Activated CD4-positive, alpha-beta T cell treated with anti-CD3 and anti-CD28 coated beads, Interleukin-2, amount 10 ng/mL, durations not matched to agents 7 days and 5 days (primary cell): ENCODE data around the gene CRB2. TPM values are rescaled to one million over a fixed set of nuclear protein-coding genes. Genes with fewer than 3 reads are reported as not detected.

ENCODE experiments used
- CTCF ChIA-PET: fragments of 350-600 bp; sonication (Branson Sonifier 250); formaldehyde crosslinking; loops from one replicate; lab custom pipeline; 2021; ENCODE audit warnings: antibody characterized with exemption; lab: Charles Lee
- POLR2A ChIA-PET: fragments of 350-600 bp; sonication (Branson Sonifier 250); formaldehyde crosslinking; loops from one replicate; lab custom pipeline; 2021; ENCODE audit warnings: antibody characterized with exemption; lab: Charles Lee
- DNase-seq: peaks from one replicate; pipeline ENCODE4 v3.0.0-alpha.2; 2020
- H3K27ac Mint-ChIP-seq: one replicate; pipeline ENCODE4 v1.8.0; 2021; ENCODE audit warnings: mild to moderate bottlenecking, moderate library complexity, mixed read lengths
- H3K27me3 Mint-ChIP-seq: one replicate; pipeline ENCODE4 v1.8.0; 2021; ENCODE audit warnings: mixed read lengths
- H3K36me3 Mint-ChIP-seq: one replicate; pipeline ENCODE4 v1.8.0; 2021; ENCODE audit warnings: low read depth, mixed read lengths
- H3K4me1 Mint-ChIP-seq: one replicate; pipeline ENCODE4 v1.8.0; 2021; ENCODE audit warnings: mixed read lengths
- H3K4me3 Mint-ChIP-seq: one replicate; pipeline ENCODE4 v1.8.0; 2021; ENCODE audit warnings: mild to moderate bottlenecking, moderate library complexity, mixed read lengths
- H3K9me3 Mint-ChIP-seq: one replicate; pipeline ENCODE4 v1.8.0; 2021; ENCODE audit warnings: mixed read lengths
- total RNA-seq, 2 experiments: library from RNA; stranded (reverse); gene quantifications; one replicate each; pipeline ENCODE4 v1.2.3, GENCODE V29; 2021

Gene CRB2
- total RNA-seq, 2 experiments from 2014 or later: not detected

DNA sequence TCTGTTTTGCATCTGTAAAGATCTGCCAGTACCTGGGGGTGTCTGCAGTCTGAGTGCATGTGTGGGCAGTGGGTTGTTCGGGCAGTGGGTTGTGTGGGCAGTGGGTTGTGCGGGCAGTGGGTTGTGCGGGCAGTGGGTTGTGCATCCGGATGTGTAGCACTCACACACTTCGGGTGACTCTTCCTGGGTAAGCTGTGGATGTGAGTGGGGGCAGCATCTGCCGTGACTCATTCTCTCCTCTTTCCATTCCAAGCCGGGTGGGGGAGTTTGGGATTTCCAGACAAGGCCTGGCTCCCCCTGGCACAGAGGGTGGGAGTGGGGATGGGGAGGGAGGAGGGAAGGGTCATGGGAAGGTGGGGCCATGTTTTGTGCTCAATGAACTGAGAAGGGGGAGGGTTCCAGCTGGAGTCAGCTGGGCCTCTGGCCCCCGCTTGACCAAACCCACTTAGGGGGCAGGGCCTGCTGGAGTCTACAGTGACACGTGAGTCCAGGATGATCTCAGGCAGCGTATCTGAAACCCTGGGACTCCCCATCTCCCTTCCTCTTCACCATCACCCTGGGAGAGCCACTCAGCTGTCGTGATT is 8.3 kb downstream of the CRB2 start:
- Mint-ChIP-seq H3K27me3 (peaks cover 7% of the 10 kb centered on the region), H3K4me1 (peaks cover 14% of the 10 kb centered on the region), H3K27ac (no peak overlapping the region), H3K36me3 (no peaks in the 10 kb centered on the region), H3K9me3 (no peaks in the 10 kb centered on the region), H3K4me3 (no peak overlapping the region)
- POLR2A ChIA-PET: no interaction called here
- CTCF ChIA-PET: no interaction called here
- no peak for DNase-seq

DNA sequence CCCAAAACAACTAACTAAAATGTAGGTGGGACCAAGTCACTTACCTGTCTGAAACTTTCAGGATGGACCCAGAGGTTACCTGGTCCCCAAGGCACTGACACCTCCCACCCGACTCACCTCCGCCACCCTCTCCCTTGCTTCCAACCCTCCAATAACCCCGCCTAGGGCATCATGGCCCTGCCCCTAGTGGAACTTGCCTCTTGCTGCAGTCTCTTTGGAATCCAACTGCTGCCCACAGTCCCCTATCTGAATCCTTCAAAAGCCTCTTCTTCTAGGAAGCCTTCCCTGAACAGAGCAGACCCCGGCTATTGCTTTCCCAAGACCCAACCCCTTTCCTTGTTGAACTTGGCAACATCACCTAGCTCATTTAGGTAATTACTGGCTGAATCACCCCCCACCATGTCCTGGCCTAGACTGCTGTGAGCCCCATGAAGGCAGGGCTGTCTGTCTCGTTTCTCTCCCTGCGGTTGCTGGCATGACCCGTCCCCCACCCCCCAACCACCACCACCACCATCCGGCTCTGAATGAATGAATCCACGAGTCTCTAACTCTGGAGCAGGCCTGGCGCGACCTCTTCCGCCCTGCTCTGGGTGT is 9.4 kb downstream of the CRB2 start:
- Mint-ChIP-seq H3K4me3 (no peak overlapping the region), H3K9me3 (no peaks in the 10 kb centered on the region), H3K27ac (no peak overlapping the region), H3K36me3 (no peaks in the 10 kb centered on the region), H3K27me3 (peaks cover 7% of the 10 kb centered on the region), H3K4me1 (peaks cover 5% of the 10 kb centered on the region)
- CTCF ChIA-PET: no interaction called here
- POLR2A ChIA-PET: no interaction called here
- no peak for DNase-seq

DNA sequence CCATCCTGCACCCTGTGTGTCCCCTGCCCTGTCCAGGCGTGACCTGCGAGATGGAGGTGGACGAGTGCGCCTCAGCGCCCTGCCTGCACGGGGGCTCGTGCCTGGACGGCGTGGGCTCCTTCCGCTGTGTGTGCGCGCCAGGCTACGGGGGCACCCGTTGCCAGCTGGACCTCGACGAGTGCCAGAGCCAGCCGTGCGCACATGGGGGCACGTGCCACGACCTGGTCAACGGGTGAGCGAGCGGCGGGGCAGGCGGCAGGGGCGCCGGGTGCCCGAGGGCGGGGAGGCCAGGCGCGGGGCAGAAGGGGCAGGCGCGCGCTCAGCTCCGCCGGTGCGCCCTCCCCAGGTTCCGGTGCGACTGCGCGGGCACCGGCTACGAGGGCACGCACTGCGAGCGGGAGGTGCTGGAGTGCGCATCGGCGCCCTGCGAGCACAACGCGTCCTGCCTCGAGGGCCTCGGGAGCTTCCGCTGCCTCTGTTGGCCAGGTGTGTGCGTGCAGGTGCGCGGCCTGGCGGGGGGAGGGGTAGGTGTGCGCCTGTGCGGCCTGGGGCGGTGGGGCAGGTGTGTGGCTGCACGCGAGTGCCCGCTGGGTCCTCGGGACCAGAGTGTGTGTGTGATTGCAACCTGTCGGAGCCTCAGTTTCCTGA is 10.0 kb downstream of the CRB2 start:
- H3K27me3 Mint-ChIP-seq: peaks cover 7% of the 10 kb centered on the region

GRCh38 chr9:123368023-123368422 is 12.0 kb downstream of the CRB2 start:
- Mint-ChIP-seq H3K9me3 (no peaks in the 10 kb centered on the region), H3K27ac (no peak overlapping the region), H3K4me3 (no peak overlapping the region), H3K36me3 (no peaks in the 10 kb centered on the region), H3K4me1 (no peaks in the 10 kb centered on the region), H3K27me3 (peaks cover 22% of the 10 kb centered on the region)
- DNase-seq: no peak
- ChIA-PET POLR2A (no interaction called here), CTCF (interaction anchor here (2.0 kb wide), 1 partner anchor 7 kb away, joined by 9 read pairs; no protein-coding TSS in a partner anchor)

More for the DNA sequence above, 10.0 kb downstream of the CRB2 start:
- no peak for DNase-seq
- no peaks in the 10 kb centered on the region for H3K36me3 Mint-ChIP-seq
- POLR2A ChIA-PET: no interaction called here
- H3K27ac Mint-ChIP-seq: no peak overlapping the region
- CTCF ChIA-PET: no interaction called here
- no peaks in the 10 kb centered on the region for H3K4me1 Mint-ChIP-seq
- H3K4me3 Mint-ChIP-seq: no peak overlapping the region
- H3K9me3 Mint-ChIP-seq: no peaks in the 10 kb centered on the region

GRCh38 chr9:123368536-123369153 is 12.6 kb downstream of the CRB2 start:
- DNase-seq: no peak
- CTCF ChIA-PET: interaction anchor here (0.7 to 2.0 kb wide), 4 partner anchors 8 to 19 kb away, joined by 3 to 9 read pairs (median 3); no protein-coding TSS in a partner anchor
- no peak overlapping the region for H3K27ac Mint-ChIP-seq
- H3K27me3 Mint-ChIP-seq: peaks cover 22% of the 10 kb centered on the region
- H3K4me1 Mint-ChIP-seq: no peaks in the 10 kb centered on the region
- no peaks in the 10 kb centered on the region for H3K36me3 Mint-ChIP-seq
- POLR2A ChIA-PET: no interaction called here
- no peak overlapping the region for H3K4me3 Mint-ChIP-seq
- no peaks in the 10 kb centered on the region for H3K9me3 Mint-ChIP-seq

GRCh38 chr9:123369296-123369695 is 13.3 kb downstream of the CRB2 start:
- ChIA-PET CTCF (interaction anchor here (0.7 to 2.0 kb wide), 4 partner anchors 9 to 19 kb away, joined by 3 to 9 read pairs (median 3); no protein-coding TSS in a partner anchor), POLR2A (no interaction called here)
- Mint-ChIP-seq H3K27me3 (peaks cover 27% of the 10 kb centered on the region), H3K9me3 (no peaks in the 10 kb centered on the region), H3K36me3 (no peaks in the 10 kb centered on the region), H3K4me1 (no peaks in the 10 kb centered on the region), H3K4me3 (no peak overlapping the region), H3K27ac (no peak overlapping the region)
- no peak for DNase-seq

- CTCF ChIA-PET: interaction anchor here (2.0 kb wide), 1 partner anchor 10 kb away, joined by 9 read pairs; no protein-coding TSS in a partner anchor
- no peak overlapping the region for H3K4me3 Mint-ChIP-seq
- DNase-seq: no peak
- POLR2A ChIA-PET: no interaction called here
- H3K27ac Mint-ChIP-seq: no peak overlapping the region
- H3K27me3 Mint-ChIP-seq: peaks cover 35% of the 10 kb centered on the region
- H3K9me3 Mint-ChIP-seq: no peaks in the 10 kb centered on the region
- H3K4me1 Mint-ChIP-seq: no peaks in the 10 kb centered on the region
- H3K36me3 Mint-ChIP-seq: no peaks in the 10 kb centered on the region
Observed at GRCh38 chr9:123370108-123370507, 14.1 kb downstream of the CRB2 start.

- CTCF ChIA-PET: no interaction called here
- peaks cover 33% of the 10 kb centered on the region for H3K27me3 Mint-ChIP-seq
Observed at GRCh38 chr9:123370526-123371227, 14.7 kb downstream of the CRB2 start.

DNA sequence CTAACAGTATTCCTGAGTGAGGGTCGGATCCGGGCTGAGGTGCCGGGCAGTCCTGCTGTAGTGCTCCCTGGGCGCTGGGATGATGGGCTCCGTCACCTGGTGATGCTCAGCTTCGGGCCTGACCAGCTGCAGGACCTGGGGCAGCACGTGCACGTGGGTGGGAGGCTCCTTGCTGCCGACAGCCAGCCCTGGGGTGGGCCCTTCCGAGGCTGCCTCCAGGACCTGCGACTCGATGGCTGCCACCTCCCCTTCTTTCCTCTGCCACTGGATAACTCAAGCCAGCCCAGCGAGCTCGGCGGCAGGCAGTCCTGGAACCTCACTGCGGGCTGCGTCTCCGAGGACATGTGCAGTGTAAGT is 15.2 kb downstream of the CRB2 start:
- H3K36me3 Mint-ChIP-seq: no peaks in the 10 kb centered on the region
- POLR2A ChIA-PET: no interaction called here
- CTCF ChIA-PET: interaction anchor here (1.0 kb wide), 1 partner anchor 144 kb away, joined by 4 read pairs; no protein-coding TSS in a partner anchor
- H3K27ac Mint-ChIP-seq: no peak overlapping the region
- H3K27me3 Mint-ChIP-seq: peaks cover 33% of the 10 kb centered on the region
- H3K4me3 Mint-ChIP-seq: no peak overlapping the region
- H3K4me1 Mint-ChIP-seq: no peaks in the 10 kb centered on the region
- no peak for DNase-seq
- no peaks in the 10 kb centered on the region for H3K9me3 Mint-ChIP-seq

More at GRCh38 chr9:123370526-123371227, 14.7 kb downstream of the CRB2 start:
- no peaks in the 10 kb centered on the region for H3K9me3 Mint-ChIP-seq
- no peak overlapping the region for H3K4me3 Mint-ChIP-seq
- no peak overlapping the region for H3K27ac Mint-ChIP-seq
- H3K4me1 Mint-ChIP-seq: no peaks in the 10 kb centered on the region
- DNase-seq: no peak
- POLR2A ChIA-PET: no interaction called here
- H3K36me3 Mint-ChIP-seq: no peaks in the 10 kb centered on the region

DNA sequence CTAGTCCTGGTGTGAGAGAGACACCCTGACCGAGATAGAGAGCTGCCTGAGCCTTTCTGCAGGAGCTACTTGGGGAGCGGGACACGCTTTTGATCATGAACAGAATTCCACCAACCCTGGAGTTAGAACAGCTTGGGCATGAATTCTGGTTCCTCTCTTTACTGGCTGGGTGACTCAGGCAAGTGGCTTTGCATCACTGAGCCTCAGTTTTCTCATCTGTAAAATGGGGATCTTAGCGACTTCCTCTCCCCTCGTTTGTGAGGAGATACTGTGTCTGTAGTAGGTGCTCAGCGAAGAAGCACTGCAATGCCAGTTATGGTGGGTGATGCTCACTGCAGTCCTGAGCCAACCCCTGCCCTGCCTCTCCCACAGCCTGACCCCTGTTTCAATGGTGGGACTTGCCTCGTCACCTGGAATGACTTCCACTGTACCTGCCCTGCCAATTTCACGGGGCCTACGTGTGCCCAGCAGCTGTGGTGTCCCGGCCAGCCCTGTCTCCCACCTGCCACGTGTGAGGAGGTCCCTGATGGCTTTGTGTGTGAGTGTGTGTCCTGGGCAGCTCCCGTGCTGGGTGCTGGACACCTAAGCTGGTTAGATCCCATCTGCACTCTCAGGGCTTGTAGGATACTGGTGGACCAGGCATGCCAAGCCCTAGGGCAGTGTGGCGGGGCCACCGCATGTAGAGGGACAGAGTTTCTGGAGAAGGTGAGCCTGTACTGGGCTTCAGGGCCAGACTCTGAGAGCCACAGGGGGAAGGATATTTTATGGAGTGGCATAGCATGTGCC is 16.0 kb downstream of the CRB2 start:
- DNase-seq: no peak
- Mint-ChIP-seq H3K27ac (no peak overlapping the region), H3K27me3 (peaks cover 36% of the 10 kb centered on the region), H3K36me3 (no peaks in the 10 kb centered on the region), H3K4me3 (no peak overlapping the region), H3K4me1 (no peaks in the 10 kb centered on the region), H3K9me3 (no peaks in the 10 kb centered on the region)
- ChIA-PET POLR2A (no interaction called here), CTCF (interaction anchor here (1.0 kb wide), 1 partner anchor 144 kb away, joined by 4 read pairs; no protein-coding TSS in a partner anchor)

DNA sequence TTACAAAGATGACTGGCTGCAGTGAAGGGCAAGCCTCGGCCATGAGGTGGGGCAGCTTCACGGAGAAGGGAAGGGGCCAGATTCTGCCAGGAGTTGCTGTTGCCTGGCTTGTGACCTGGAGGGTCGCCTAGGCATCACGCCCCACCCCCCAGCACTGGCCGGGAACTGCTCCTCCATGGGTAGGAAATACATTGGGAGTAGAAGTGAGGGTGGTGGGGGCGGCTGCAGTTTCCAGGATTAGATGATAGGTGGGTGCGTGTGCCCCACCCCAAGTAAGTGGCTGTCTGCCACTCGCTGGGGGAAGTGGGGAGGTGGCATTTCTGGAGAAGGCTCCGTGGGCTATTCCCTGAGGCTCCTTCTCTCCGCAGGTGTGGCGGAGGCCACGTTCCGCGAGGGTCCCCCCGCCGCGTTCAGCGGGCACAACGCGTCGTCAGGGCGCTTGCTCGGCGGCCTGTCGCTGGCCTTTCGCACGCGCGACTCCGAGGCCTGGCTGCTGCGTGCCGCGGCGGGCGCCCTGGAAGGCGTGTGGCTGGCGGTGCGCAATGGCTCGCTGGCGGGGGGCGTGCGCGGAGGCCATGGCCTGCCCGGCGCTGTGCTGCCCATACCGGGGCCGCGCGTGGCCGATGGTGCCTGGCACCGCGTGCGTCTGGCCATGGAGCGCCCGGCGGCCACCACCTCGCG is 16.9 kb downstream of the CRB2 start:
- ChIA-PET CTCF (no interaction called here), POLR2A (no interaction called here)
- H3K4me1 Mint-ChIP-seq: no peaks in the 10 kb centered on the region
- no peak for DNase-seq
- no peak overlapping the region for H3K4me3 Mint-ChIP-seq
- H3K36me3 Mint-ChIP-seq: no peaks in the 10 kb centered on the region
- H3K27ac Mint-ChIP-seq: no peak overlapping the region
- H3K27me3 Mint-ChIP-seq: peaks cover 34% of the 10 kb centered on the region
- no peaks in the 10 kb centered on the region for H3K9me3 Mint-ChIP-seq
